GM21576 (cell line): Measurements from ENCODE around the gene SQOR.
"Not testable (repeated sequence)": the region's sequence is repeated elsewhere in the genome, so short reads cannot be mapped to it uniquely, and the experiment has no call there.

Experiments
- ATAC-seq: cut with Tn5 transposase; IDR thresholded peaks from one replicate; pipeline ENCODE4 v1.9.1; 2021; ENCODE audit warnings: mild to moderate bottlenecking, moderate library complexity; ENCODE audit not compliant: unreplicated experiment

SQOR gene

GRCh38 chr15:45630917-45631691, 3.7 kb upstream of the SQOR start:
- ATAC-seq: no peak

- no peak for ATAC-seq
Measured at GRCh38 chr15:45631776-45632175, 3.1 kb upstream of the SQOR start.

- ATAC-seq: peak; percentile 44
Measured at GRCh38 chr15:45635191-45635638, 386 bp downstream of the SQOR start.

GRCh38 chr15:45635763-45636292, 999 bp downstream of the SQOR start:
- no peak for ATAC-seq

- no peak for ATAC-seq
Measured at GRCh38 chr15:45637141-45637540, 2.3 kb downstream of the SQOR start.

GRCh38 chr15:45637552-45638033, 2.8 kb downstream of the SQOR start:
- ATAC-seq: peak; percentile 42

- ATAC-seq: no peak
Measured at GRCh38 chr15:45640616-45641015, 5.8 kb downstream of the SQOR start.

GRCh38 chr15:45641374-45641781, 6.5 kb downstream of the SQOR start:
- no peak for ATAC-seq

GRCh38 chr15:45641999-45642932, 7.4 kb downstream of the SQOR start:
- ATAC-seq: no peak

- ATAC-seq: no peak
Measured at GRCh38 chr15:45644437-45644836, 9.6 kb downstream of the SQOR start.

GRCh38 chr15:45645026-45645980, 10.5 kb downstream of the SQOR start:
- ATAC-seq: no peak

GRCh38 chr15:45646220-45646619, 11.4 kb downstream of the SQOR start:
- ATAC-seq: no peak

GRCh38 chr15:45647828-45648227, 13.0 kb downstream of the SQOR start:
- no peak for ATAC-seq

GRCh38 chr15:45648521-45649200, 13.8 kb downstream of the SQOR start:
- no peak for ATAC-seq

GRCh38 chr15:45650007-45650406, 15.2 kb downstream of the SQOR start:
- not testable (repeated sequence) for ATAC-seq

- ATAC-seq: no peak
Measured at GRCh38 chr15:45650889-45651525, 16.2 kb downstream of the SQOR start.

- no peak for ATAC-seq
Measured at GRCh38 chr15:45653702-45654424, 19.0 kb downstream of the SQOR start.

GRCh38 chr15:45654749-45655148, 19.9 kb downstream of the SQOR start:
- ATAC-seq: no peak

GRCh38 chr15:45657254-45657653, 22.4 kb downstream of the SQOR start:
- no peak for ATAC-seq
